Gastrocnemius medialis (tissue), 4 donors: ENCODE results near the gene NRN1. TPM values are rescaled to one million over a fixed set of nuclear protein-coding genes. Genes with fewer than 3 reads are reported as not detected.
A peak's percentile ranks its signal among the peaks of the same experiment; 100 is the strongest.

Experiments used
- ATAC-seq, 2 donors: fragments of 150-250 bp; one replicate each; pipeline ENCODE4 v1.9.1; 2016
- DNase-seq, 2 donors: peaks; one replicate each; pipeline ENCODE4 v3.0.0-alpha.2; 2019
- H3K27ac ChIP-seq, 4 donors: fragments of 200-600 bp; sonication (generic); 1 replicate in 1 of 4; 2 replicates in 3 of 4; pipeline ENCODE4 v1.5.1; 2016 to 2018; ENCODE audit warnings: mild to moderate bottlenecking in 2 of 4, moderate library complexity in 1 of 4
- H3K27me3 ChIP-seq, 3 donors: fragments of 200-600 bp; sonication (generic) in 2 of 3; 1 replicate in 1 of 3; 2 replicates in 2 of 3; pipeline versions ENCODE4 v1.5.1 to v1.6.0; 2016 to 2019; ENCODE audit warnings: mild to moderate bottlenecking in 1 of 3, moderate library complexity in 1 of 3
- H3K36me3 ChIP-seq, 2 donors: fragments of 200-600 bp; sonication (generic) in 1 of 2; one replicate each; pipeline ENCODE4 v1.5.1; 2017 to 2018
- H3K4me1 ChIP-seq, 2 donors: fragments of 200-600 bp; sonication (generic) in 1 of 2; one replicate each; pipeline ENCODE4 v1.5.1; 2016 to 2017; ENCODE audit warnings: mild to moderate bottlenecking in 2 of 2
- H3K4me3 ChIP-seq, 4 donors: fragments of 200-600 bp; sonication (generic) in 3 of 4; 1 replicate in 1 of 4; 2 replicates in 3 of 4; pipeline ENCODE4 v1.5.1; 2016 to 2019; ENCODE audit warnings: mild to moderate bottlenecking in 2 of 4
- H3K9me3 ChIP-seq, 3 donors: fragments of 200-600 bp; sonication (generic) in 2 of 3; 1 replicate in 1 of 3; 2 replicates in 2 of 3; pipeline ENCODE4 v1.5.1; 2016 to 2019
- POLR2A ChIP-seq, 2 donors: fragments of 450-650 bp; IDR thresholded peaks; one replicate each; pipeline ENCODE4 v1.6.1; 2017; ENCODE audit warnings: antibody characterized with exemption in 2 of 2, mild to moderate bottlenecking in 2 of 2, moderate library complexity in 2 of 2
- in situ Hi-C, 4 donors: fragments of 200-750 bp; cut with MboI; loops; one replicate each; pipeline versions ENCODE4 v1.15.0 to v1.8.0; 2017; ENCODE audit warnings: low sequenced_read_pairs in 4 of 4
- intact Hi-C: fragments of 100-400 bp; cut with DNase I; formaldehyde crosslinking; loops from one replicate; pipeline ENCODE4 v1.15.1; 2023; ENCODE audit warnings: low total_unique reads
- total RNA-seq, 4 donors: library from RNA; depleted of rRNA; stranded (reverse); fragments of >200 nt; gene quantifications; one replicate each; pipeline versions ENCODE4 v1.1.0 to v1.2.3, GENCODE V29; 2016
- TF ChIP-seq, protein P1 (sequence below), 5 experiments: fragments of 450-650 bp in 3 of 5; fragments of 200-600 bp in 2 of 5; sonication (generic) in 2 of 5; IDR thresholded peaks in 4 of 5; conservative IDR thresholded peaks in 1 of 5; 1 replicate in 4 of 5; 2 replicates in 1 of 5; pipeline ENCODE4 v1.5.1; 2016 to 2019; ENCODE audit warnings: antibody characterized with exemption in 5 of 5, mild to moderate bottlenecking in 3 of 5, moderate library complexity in 3 of 5

NRN1 gene
- total RNA-seq, 4 donors from 2014 or later = 6.4 to 9.9 (median 6.8) TPM

GRCh38 chr6:5994234-5994998 is 12.3 kb downstream of the NRN1 start:
- H3K4me3 ChIP-seq = no peak overlapping the region
- H3K9me3 ChIP-seq = no peaks in the 10 kb centered on the region
- ATAC-seq = no peak
- peaks cover 15 to 26% of the 10 kb centered on the region in 2 donors for H3K4me1 ChIP-seq
- H3K27ac ChIP-seq = no peak overlapping the region
- no peaks in the 10 kb centered on the region for H3K36me3 ChIP-seq
- DNase-seq = no peak
- in situ Hi-C loops = loop anchor here in 1 of 4 donors (25.0 kb wide), 1 partner anchor 532 kb away; no protein-coding TSS in a partner anchor
- intact Hi-C loops = no loop called here
- peaks cover 67 to 73% (median 72%) of the 10 kb centered on the region in 3 donors for H3K27me3 ChIP-seq
- TF ChIP-seq POLR2A (IDR thresholded peaks at IDR 0.05) = no peak

GRCh38 chr6:5992551-5993225 is 14.0 kb downstream of the NRN1 start:
- Histone ChIP-seq H3K27me3 (peaks cover 50 to 60% (median 55%) of the 10 kb centered on the region in 3 donors), H3K9me3 (no peaks in the 10 kb centered on the region), H3K36me3 (no peaks in the 10 kb centered on the region), H3K4me3 (no peak overlapping the region), H3K4me1 (peaks cover 7 to 24% of the 10 kb centered on the region in 2 donors), H3K27ac (no peak overlapping the region)
- no peak for DNase-seq
- intact Hi-C loops = no loop called here
- no peak for TF ChIP-seq POLR2A (IDR thresholded peaks at IDR 0.05)
- TF ChIP-seq, protein P1, sequence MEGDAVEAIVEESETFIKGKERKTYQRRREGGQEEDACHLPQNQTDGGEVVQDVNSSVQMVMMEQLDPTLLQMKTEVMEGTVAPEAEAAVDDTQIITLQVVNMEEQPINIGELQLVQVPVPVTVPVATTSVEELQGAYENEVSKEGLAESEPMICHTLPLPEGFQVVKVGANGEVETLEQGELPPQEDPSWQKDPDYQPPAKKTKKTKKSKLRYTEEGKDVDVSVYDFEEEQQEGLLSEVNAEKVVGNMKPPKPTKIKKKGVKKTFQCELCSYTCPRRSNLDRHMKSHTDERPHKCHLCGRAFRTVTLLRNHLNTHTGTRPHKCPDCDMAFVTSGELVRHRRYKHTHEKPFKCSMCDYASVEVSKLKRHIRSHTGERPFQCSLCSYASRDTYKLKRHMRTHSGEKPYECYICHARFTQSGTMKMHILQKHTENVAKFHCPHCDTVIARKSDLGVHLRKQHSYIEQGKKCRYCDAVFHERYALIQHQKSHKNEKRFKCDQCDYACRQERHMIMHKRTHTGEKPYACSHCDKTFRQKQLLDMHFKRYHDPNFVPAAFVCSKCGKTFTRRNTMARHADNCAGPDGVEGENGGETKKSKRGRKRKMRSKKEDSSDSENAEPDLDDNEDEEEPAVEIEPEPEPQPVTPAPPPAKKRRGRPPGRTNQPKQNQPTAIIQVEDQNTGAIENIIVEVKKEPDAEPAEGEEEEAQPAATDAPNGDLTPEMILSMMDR (IDR thresholded peaks at IDR 0.05 in 4 of 5, conservative IDR thresholded peaks at IDR 0.05 in 1 of 5) = no peak
- in situ Hi-C loops = loop anchor here in 1 of 4 donors (25.0 kb wide), 1 partner anchor 530 kb away; no protein-coding TSS in a partner anchor
- no peak for ATAC-seq

DNA sequence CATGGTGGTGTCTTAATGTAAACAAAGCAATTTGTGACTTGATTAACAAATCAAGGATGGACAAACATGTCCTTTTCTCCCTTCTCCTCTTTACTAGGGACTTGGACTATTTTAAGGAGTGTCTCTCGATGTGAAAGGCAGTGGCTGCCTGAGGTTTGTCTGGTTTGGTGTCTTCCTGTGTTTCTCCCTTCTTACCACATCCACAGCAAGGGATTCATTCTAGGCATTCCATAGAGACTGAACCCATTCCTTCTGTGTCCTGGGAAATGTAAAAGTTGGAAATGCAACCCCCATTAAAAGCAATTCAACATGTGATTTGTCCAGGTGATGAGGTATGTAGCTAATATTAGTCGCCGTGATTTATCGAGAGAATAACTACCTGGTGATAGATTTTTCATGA is 15.9 kb downstream of the NRN1 start:
- peaks cover 31 to 42% (median 36%) of the 10 kb centered on the region in 3 donors for H3K27me3 ChIP-seq
- in situ Hi-C loops = loop anchor here in 1 of 4 donors (25.0 kb wide), 1 partner anchor 528 kb away; no protein-coding TSS in a partner anchor
- no peak for ATAC-seq

GRCh38 chr6:5989141-5989723 is 17.5 kb downstream of the NRN1 start:
- no peak overlapping the region for H3K4me3 ChIP-seq
- peak in 1 of 2 donors; percentile 40 for DNase-seq
- H3K27me3 ChIP-seq = peaks cover 15 to 26% (median 21%) of the 10 kb centered on the region in 3 donors
- H3K4me1 ChIP-seq = no peaks in the 10 kb centered on the region
- TF ChIP-seq, protein P1 (IDR thresholded peaks at IDR 0.05 in 4 of 5, conservative IDR thresholded peaks at IDR 0.05 in 1 of 5) = no peak
- TF ChIP-seq POLR2A (IDR thresholded peaks at IDR 0.05) = no peak
- in situ Hi-C loops (loop anchor here in 1 of 4 donors (25.0 kb wide), 1 partner anchor 527 kb away; no protein-coding TSS in a partner anchor), intact Hi-C loops (no loop called here)
- no peaks in the 10 kb centered on the region for H3K9me3 ChIP-seq
- ATAC-seq = no peak
- H3K36me3 ChIP-seq = no peaks in the 10 kb centered on the region
- H3K27ac ChIP-seq = no peak overlapping the region

More for the DNA sequence above, 15.9 kb downstream of the NRN1 start:
- Histone ChIP-seq H3K4me1 (peaks cover 0 to 5% of the 10 kb centered on the region in 2 donors), H3K36me3 (no peaks in the 10 kb centered on the region), H3K4me3 (no peak overlapping the region), H3K9me3 (no peaks in the 10 kb centered on the region), H3K27ac (no peak overlapping the region)
- no peak for DNase-seq
- intact Hi-C loops = no loop called here
- TF ChIP-seq, protein P1 (IDR thresholded peaks at IDR 0.05 in 4 of 5, conservative IDR thresholded peaks at IDR 0.05 in 1 of 5) = no peak
- no peak for TF ChIP-seq POLR2A (IDR thresholded peaks at IDR 0.05)
